Upper lobe of left lung (tissue), 4 donors: Measurements from ENCODE around the gene PDZD8.

Source experiments
- CTCF ChIP-seq, 6 experiments: fragments of 450-650 bp in 4 of 6; fragments of 200-600 bp in 2 of 6; sonication (generic) in 2 of 6; IDR thresholded peaks; one replicate each; pipeline ENCODE4 v1.5.1; 2016 to 2019; ENCODE audit warnings: antibody characterized with exemption in 6 of 6
- POLR2AphosphoS5 ChIP-seq, 2 donors: sonication (generic); formaldehyde crosslinking; IDR thresholded peaks; one replicate each; pipeline ENCODE4 v1.5.1; 2017; ENCODE audit warnings: antibody characterized with exemption in 2 of 2

GRCh38 chr10:117255835-117256460 is 119.3 kb downstream of the PDZD8 start:
- no peak for TF ChIP-seq POLR2AphosphoS5 (IDR thresholded peaks at IDR 0.05)
- no peak for TF ChIP-seq CTCF (IDR thresholded peaks at IDR 0.05)
